GM18867 (cell line): ENCODE results near the gene GCK.

Experiments used
- ATAC-seq: cut with Tn5 transposase; IDR thresholded peaks from one replicate; pipeline ENCODE4 v1.9.1; 2021; ENCODE audit warnings: mild to moderate bottlenecking, moderate library complexity; ENCODE audit not compliant: unreplicated experiment

The GCK gene

GRCh38 chr7:44189286-44189992 is at the start of gene GCK:
Gene GCK (minus strand): TSS chr7:44189439. CDS start chr7:44188953, 486 bp downstream.
- no peak for ATAC-seq

DNA sequence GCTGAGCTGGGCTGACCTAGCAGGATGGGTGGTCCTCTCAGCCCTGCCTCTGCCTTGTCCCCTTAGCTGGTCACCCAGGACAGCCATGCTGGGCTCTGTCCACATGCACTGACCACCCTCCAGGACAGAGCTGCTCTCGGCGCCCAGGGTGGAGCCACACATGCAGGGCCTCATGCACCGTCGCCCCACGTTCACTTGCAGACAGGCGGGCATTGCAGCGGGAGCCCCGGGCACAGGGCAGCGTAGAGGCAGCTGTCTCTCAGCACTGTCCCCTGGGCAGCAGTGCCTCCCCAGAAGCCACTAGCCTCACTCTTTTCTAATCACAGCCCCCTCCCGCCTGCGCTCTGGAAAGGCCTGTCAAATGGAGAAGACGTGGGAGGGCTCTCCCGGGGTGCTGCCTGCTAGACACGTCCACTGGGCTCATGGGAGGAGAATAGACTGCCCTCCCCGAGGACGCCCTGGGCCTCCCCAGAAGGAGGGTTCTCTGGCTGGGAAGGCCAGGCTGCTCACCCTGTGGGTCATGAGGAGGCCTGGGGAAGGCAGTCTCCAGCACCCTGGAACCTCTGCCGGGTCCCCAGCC is 49.0 kb upstream of the GCK start:
- no peak for ATAC-seq

DNA sequence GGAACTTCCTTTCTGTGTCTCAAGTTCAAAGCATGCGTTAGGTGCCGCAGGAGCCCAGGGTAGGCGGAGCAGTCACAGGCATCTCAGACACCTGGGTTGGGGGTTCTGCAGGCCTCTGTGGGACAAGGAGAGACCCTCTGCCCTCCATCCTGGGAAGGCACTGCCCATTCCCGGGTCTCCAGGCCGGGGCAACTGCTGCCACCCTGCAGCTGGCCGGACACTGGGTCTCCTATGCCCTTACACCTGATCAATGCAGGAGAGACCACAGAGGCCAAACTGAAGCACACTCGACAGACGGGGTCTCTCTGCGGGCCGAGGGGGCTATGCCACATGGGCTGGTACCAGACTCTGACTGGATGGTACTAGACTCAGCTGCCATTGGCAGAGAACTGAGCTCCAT is 48.5 kb upstream of the GCK start:
- ATAC-seq: no peak

GRCh38 chr7:44236333-44236728 is 47.1 kb upstream of the GCK start:
- no peak for ATAC-seq

DNA sequence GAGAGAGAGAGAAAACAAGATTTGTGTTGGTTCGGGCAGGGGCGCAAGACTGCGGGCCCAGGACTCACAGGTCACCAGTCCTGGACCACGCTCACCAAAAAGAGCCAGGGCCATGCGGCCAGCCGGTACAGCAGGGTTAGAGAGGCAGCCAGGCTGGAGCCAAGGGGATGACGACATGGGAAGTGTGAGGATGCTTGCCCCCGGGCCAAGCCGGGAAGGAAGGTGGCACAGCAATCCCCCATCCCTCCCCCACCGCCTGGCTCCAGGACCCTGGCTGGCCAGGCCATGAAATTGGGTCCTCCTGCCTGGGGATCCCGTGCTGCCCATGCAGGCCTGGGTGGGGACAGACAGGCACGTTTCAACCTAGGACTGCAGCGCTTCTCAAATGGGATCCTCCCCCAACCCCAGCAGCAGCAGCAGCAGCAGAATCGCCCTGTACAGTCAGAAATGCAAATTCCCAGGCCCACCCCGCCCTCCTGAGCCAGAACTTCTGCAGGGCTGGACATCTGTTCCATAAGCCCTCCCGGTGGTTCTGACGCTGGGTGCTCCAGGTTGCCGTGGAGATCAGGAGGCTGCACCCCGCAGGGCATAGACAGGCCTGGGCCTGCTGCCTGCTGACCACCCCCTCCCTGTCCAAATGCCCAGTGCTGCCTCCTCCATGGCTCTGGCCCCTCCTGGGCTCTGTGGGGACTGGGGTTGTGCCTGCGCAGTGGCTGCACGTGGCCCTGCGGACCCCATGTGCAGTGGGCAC is 46.5 kb upstream of the GCK start:
- no peak for ATAC-seq

DNA sequence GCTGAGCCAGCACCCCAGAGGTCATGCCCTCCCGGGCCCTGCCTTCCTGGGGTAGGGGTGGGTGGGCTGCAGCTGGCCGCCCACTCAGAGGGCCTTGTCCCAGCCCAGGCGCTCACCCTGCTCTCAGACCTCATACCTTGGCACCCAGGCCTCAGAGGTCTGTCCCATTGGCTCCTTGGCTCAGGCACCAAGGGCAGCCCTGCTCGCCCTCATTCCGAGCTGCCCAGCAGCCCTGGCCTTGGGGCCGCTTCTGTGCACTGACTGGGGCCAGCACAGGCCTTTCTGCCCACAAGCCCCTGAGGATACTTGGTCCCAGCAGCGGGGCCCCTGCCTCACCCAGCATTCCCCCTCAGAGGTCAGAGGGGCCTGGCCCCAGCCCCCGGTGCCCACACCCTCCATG is 45.8 kb upstream of the GCK start:
- no peak for ATAC-seq

- ATAC-seq: no peak
Observed at GRCh38 chr7:44232901-44233715, 43.9 kb upstream of the GCK start.

DNA sequence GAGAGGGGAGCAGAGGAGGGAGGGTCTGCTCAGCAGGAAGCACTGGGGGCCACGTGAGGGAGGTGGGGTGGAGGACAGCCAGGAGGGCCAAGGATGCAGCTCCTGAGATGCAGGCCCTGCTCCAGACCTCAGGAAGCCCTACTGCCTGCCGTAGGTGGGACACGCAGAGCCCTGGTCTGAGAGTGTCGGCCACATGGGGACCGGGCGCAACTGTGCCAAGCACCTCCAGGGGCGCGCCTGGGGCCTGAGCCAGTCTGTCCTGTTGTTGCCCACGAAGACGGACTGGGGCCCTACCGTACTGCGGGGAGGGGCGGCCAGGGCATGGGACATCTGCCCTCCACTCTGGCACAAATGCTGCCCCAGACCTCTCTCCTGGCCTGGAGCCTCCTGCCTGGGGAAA is 43.2 kb upstream of the GCK start:
- ATAC-seq: no peak

GRCh38 chr7:44231088-44231487 is 41.8 kb upstream of the GCK start:
- ATAC-seq: no peak

- ATAC-seq: no peak
Observed at GRCh38 chr7:44230286-44230685, 41.0 kb upstream of the GCK start.

GRCh38 chr7:44229546-44230105 is 40.4 kb upstream of the GCK start:
- ATAC-seq: no peak

GRCh38 chr7:44228571-44229350 is 39.5 kb upstream of the GCK start:
- no peak for ATAC-seq

GRCh38 chr7:44227911-44228310 is 38.7 kb upstream of the GCK start:
- no peak for ATAC-seq

DNA sequence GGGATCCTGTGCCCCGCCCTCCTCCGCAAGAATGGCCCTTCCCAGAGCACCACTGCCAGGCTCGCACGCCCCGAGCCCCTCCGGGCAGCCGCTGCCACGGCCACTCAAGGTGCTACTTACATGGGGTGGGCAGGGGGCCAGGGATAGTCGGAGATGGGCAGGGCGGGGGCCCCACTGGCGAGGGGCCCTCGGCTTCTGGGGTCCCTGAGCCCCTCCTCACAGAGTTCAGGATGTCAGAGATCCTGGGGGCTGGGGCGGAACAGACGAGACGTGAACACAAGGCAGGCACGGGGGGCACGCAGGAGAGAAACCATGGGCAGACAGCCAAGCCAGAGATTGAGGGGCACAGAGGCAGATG is 37.1 kb upstream of the GCK start:
- no peak for ATAC-seq

GRCh38 chr7:44225566-44226395 is 36.5 kb upstream of the GCK start:
- ATAC-seq: no peak

DNA sequence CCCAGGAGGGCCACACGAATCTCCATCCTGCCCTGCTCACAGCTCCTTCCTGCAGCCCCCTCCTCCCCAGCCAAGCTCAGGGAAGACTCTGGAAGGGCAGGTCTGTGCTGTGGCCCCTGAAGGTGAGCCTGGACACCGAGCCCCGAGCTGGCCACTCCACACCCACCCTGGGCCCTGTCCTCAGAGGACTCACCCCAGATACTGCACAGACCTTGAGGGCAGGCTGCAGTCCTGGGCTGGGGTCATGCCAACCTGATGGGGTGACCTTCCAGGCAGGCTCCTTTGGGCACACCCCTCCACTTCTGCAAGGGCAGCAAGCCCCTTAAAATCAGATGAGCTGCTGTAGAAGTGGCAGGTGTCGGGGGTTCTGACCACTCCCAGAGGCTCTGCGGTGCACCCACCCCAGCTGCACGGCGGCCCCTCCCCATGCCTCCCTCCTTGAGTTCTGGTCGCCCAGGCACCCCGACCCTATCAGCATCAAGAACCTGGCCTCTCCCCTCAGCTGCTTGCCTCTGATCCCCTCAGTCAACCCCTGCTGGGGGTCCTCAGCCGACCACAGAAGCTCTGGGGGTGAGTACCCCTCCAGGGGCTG is 35.8 kb upstream of the GCK start:
- no peak for ATAC-seq

DNA sequence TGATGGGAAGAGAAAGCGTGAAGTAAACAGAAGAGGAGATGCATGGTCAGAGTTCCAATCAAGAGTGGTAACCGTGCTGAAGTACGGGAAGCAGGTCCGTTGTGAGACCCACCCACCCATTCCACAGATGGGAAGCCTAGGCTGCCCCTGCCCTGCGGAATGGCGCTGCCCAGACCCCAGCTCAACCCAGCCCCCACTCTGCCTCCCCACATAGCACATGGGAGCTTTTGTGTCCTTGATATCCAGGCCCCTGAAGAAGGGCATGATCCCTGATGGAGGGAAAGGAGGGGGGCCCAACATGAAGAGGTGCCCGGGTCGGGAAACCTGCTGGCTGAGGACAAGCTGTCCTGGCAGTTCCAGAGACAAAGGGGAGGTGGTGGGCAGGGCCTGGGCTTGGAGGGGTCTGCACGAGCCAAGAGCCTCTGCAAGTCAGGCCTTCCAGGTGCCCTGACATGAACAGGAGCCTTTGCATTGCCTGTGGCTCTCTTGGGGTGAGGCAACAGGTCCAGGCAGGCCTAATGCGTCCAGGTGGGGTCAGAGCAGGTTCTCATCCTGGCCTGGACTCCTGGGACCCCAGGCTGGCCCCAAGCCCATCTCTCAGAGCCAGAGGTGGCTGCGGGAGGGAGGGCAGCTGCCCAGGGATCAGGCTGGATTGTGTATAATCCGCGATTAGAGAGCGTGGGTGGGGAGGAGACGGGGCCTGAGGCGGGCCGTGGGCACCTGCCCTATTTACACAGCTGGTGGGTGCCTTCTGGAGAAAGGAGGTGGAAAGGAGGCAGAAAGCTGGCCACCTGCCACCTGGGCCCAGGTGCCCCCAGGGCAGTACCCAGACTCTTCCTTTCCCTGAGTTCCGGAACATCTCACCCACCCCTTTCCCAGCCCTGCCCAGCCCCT is 35.1 kb upstream of the GCK start:
- no peak for ATAC-seq
